Endothelial cell of umbilical vein (primary cell): ENCODE data around the gene STK39. TPM values are rescaled to one million over a fixed set of nuclear protein-coding genes. Genes with fewer than 3 reads are reported as not detected.

Experiments used
- BruUV-seq: library from RNA; stranded (reverse); fragments of 400-500 nt; replicated peaks from 2 replicates; lab custom pipeline; 2021; lab: Mats Ljungman, UMichigan
- CTCF ChIA-PET: fragments of 300-600, 350-600 bp; sonication (Branson Sonifier 250); formaldehyde crosslinking; loops from one replicate; lab custom pipeline; 2021; ENCODE audit warnings: antibody characterized with exemption, inconsistent platforms; lab: Charles Lee
- POLR2A ChIA-PET: fragments of 300-600, 350-600 bp; sonication (Branson Sonifier 250); formaldehyde crosslinking; loops from one replicate; lab custom pipeline; 2021; ENCODE audit warnings: antibody characterized with exemption, inconsistent platforms; lab: Charles Lee
- DNase-seq: peaks from one replicate; pipeline ENCODE4 v3.0.0-alpha.2; 2011; ENCODE audit warnings: low read depth, low spot score
- FAIRE-seq: peaks from 2 replicates; lab custom pipeline; 2011; peaks lifted over from hg19 to GRCh38; lab: Jason Lieb, UNC
- H2AFZ ChIP-seq: 2 replicates; pipeline ENCODE4 v1.6.0; 2012; ENCODE audit warnings: low read depth, low read length, control low read depth, inconsistent platforms
- H3K27ac ChIP-seq: 2 replicates; pipeline ENCODE4 v1.5.1; 2011; ENCODE audit warnings: low read depth, mild to moderate bottlenecking, control low read depth, low read length, moderate library complexity; ENCODE audit not compliant: insufficient read depth
- H3K27me3 ChIP-seq, 2 experiments: 2 replicates each; pipeline versions ENCODE4 v1.6.0 to v1.6.1; 2011; ENCODE audit warnings: low read length in 2 of 2, mixed read lengths in 1 of 2; ENCODE audit not compliant: control insufficient read depth in 2 of 2, insufficient read depth in 2 of 2
- H3K36me3 ChIP-seq, 2 experiments: 2 replicates in 1 of 2; 3 replicates in 1 of 2; pipeline ENCODE4 v1.5.1; 2011; ENCODE audit warnings: low read length in 2 of 2, mild to moderate bottlenecking in 1 of 2, moderate library complexity in 1 of 2; ENCODE audit not compliant: control insufficient read depth in 2 of 2, insufficient read depth in 2 of 2; ENCODE audit errors: extremely low read depth in 1 of 2
- H3K4me1 ChIP-seq: 3 replicates; pipeline ENCODE4 v1.5.1; 2011; ENCODE audit warnings: mild to moderate bottlenecking, low read length; ENCODE audit not compliant: control insufficient read depth, insufficient read depth; ENCODE audit errors: extremely low read depth
- H3K4me2 ChIP-seq: 2 replicates; pipeline ENCODE4 v1.6.1; 2011; ENCODE audit warnings: low read length, control low read depth, mixed read lengths; ENCODE audit not compliant: insufficient read depth
- H3K4me3 ChIP-seq, 3 experiments: fragments of 200-600 bp in 1 of 3; sonication (generic), shearing (Covaris generic) in 1 of 3; replicated peaks in 1 of 3; 2 replicates each; pipeline ENCODE4 v1.5.1; 2011 to 2016; ENCODE audit warnings: control low read depth in 3 of 3, low read length in 3 of 3, mild to moderate bottlenecking in 2 of 3, inconsistent platforms in 1 of 3, low read depth in 1 of 3, moderate library complexity in 1 of 3; ENCODE audit not compliant: insufficient read depth in 1 of 3
- H3K79me2 ChIP-seq: 2 replicates; pipeline ENCODE4 v1.6.0; 2012; ENCODE audit warnings: low read length, inconsistent platforms; ENCODE audit not compliant: control insufficient read depth, insufficient read depth
- H3K9ac ChIP-seq: replicated peaks from 2 replicates; pipeline ENCODE3; 2011; ENCODE audit warnings: low read length, control low read depth; ENCODE audit not compliant: insufficient read depth; ENCODE audit errors: extremely low read depth
- H3K9me1 ChIP-seq: replicated peaks from 3 replicates; pipeline ENCODE4 v1.6.0; 2011; ENCODE audit warnings: mild to moderate bottlenecking, low read length; ENCODE audit not compliant: control insufficient read depth, insufficient read depth; ENCODE audit errors: extremely low read depth
- H3K9me3 ChIP-seq: replicated peaks from 2 replicates; pipeline ENCODE4 v1.5.1; 2012; ENCODE audit warnings: low read length, inconsistent platforms; ENCODE audit not compliant: control insufficient read depth, insufficient read depth
- H4K20me1 ChIP-seq: replicated peaks from 2 replicates; pipeline ENCODE3; 2011; ENCODE audit warnings: mild to moderate bottlenecking, low read length; ENCODE audit not compliant: control insufficient read depth, insufficient read depth; ENCODE audit errors: extremely low read depth
- CTCF ChIP-seq, 2 donors: IDR thresholded peaks; 1 replicate in 1 of 2; 2 replicates in 1 of 2; pipeline ENCODE4 v1.5.1; 2011; ENCODE audit warnings: low read length in 2 of 2, mild to moderate bottlenecking in 2 of 2, moderate library complexity in 2 of 2, control low read depth in 1 of 2, inconsistent platforms in 1 of 2, low read depth in 1 of 2; ENCODE audit not compliant: insufficient read depth in 1 of 2; ENCODE audit errors: extremely low read depth in 1 of 2
- EZH2 ChIP-seq: IDR thresholded peaks from 2 replicates; pipeline ENCODE4 v1.6.1; 2012; ENCODE audit warnings: borderline replicate concordance, low read depth, mild to moderate bottlenecking, moderate library complexity, low read length, inconsistent platforms; ENCODE audit not compliant: severe bottlenecking
- FOS ChIP-seq: IDR thresholded peaks from 2 replicates; pipeline ENCODE4 v1.6.1; 2011; ENCODE audit warnings: mild to moderate bottlenecking, low read length, moderate library complexity, borderline replicate concordance; ENCODE audit not compliant: insufficient read depth
- GATA2 ChIP-seq: IDR thresholded peaks from 2 replicates; pipeline ENCODE4 v1.7.0; 2011; ENCODE audit warnings: low read depth, mild to moderate bottlenecking, moderate library complexity, mixed read lengths, low read length; ENCODE audit not compliant: insufficient read length, insufficient read depth
- JUN ChIP-seq: IDR thresholded peaks from 2 replicates; pipeline ENCODE4 v1.6.1; 2011; ENCODE audit warnings: borderline replicate concordance, low read depth; ENCODE audit not compliant: insufficient read length, insufficient read depth
- MAX ChIP-seq: IDR thresholded peaks from 2 replicates; pipeline ENCODE4 v1.6.1; 2011; ENCODE audit not compliant: insufficient read depth, insufficient read length
- MYC ChIP-seq: IDR thresholded peaks from one replicate; pipeline ENCODE4 v1.6.1; 2011; ENCODE audit warnings: mild to moderate bottlenecking, low read depth, low read length
- POLR2A ChIP-seq: IDR thresholded peaks from 2 replicates; pipeline ENCODE4 v1.6.1; 2012; ENCODE audit warnings: low read depth, mild to moderate bottlenecking, control low read depth, low read length
- POLR2AphosphoS5 ChIP-seq: IDR thresholded peaks from 2 replicates; pipeline ENCODE4 v1.6.1; 2012; ENCODE audit warnings: low read depth, mild to moderate bottlenecking, control low read depth, low read length, moderate library complexity; ENCODE audit not compliant: insufficient read depth
- dilution Hi-C: fragments of 300-500 bp; cut with MboI; formaldehyde crosslinking; loops from one replicate; pipeline ENCODE4 v1.15.0; 2019; ENCODE audit warnings: low sequenced_read_pairs; ENCODE audit not compliant: extremely low pct_ligation_motif_present
- intact Hi-C: fragments of 100-400 bp; cut with micrococcal nuclease; formaldehyde crosslinking; loops from one replicate; pipeline ENCODE4 v1.10.0; 2022
- polyA plus RNA-seq, 4 experiments: library from polyadenylated mRNA; depleted of rRNA in 3 of 4; stranded (reverse) in 3 of 4; unstranded in 1 of 4; fragments of >200 nt; gene quantifications; 2 replicates each; pipeline versions ENCODE4 v1.2.1 to v1.2.3, GENCODE V29; 2011 to 2012; ENCODE audit warnings: missing spikeins in 1 of 4
- total RNA-seq: library from RNA; stranded (reverse); gene quantifications from 2 replicates; pipeline ENCODE4 v1.2.3, GENCODE V29; 2021

STK39 gene
- total and polyA plus RNA-seq, 2 donors (not counting 3 experiments of a cell fraction or from before 2014, with no cell fraction given) = 4.6 to 13.1 TPM

GRCh38 chr2:168191955-168192785 lies 55.2 kb downstream of the STK39 start:
- Histone ChIP-seq H2AFZ (no peak overlapping the region), H4K20me1 (no peaks in the 10 kb centered on the region), H3K27ac (no peak overlapping the region), H3K9me1 (no peaks in the 10 kb centered on the region), H3K9me3 (no peaks in the 10 kb centered on the region), H3K27me3 (no peaks in the 10 kb centered on the region), H3K4me1 (peaks cover 25% of the 10 kb centered on the region), H3K79me2 (peaks cover 6% of the 10 kb centered on the region), H3K4me2 (no peak overlapping the region), H3K36me3 (no peaks in the 10 kb centered on the region), H3K9ac (no peak overlapping the region), H3K4me3 (no peak overlapping the region)
- intact Hi-C loops (loop anchor here (2.0 kb wide), 1 partner anchor 19 kb away; no protein-coding TSS in a partner anchor), dilution Hi-C loops (no loop called here)
- FAIRE-seq (no peak), DNase-seq (no peak)
- TF ChIP-seq MAX = no peak
- no peak for TF ChIP-seq MYC
- TF ChIP-seq POLR2A = no peak
- TF ChIP-seq CTCF (IDR thresholded peaks at IDR 0.05; ENCODE audit: extremely low read depth in 1 of 2, insufficient read depth in 1 of 2, low read depth in 1 of 2, low read length in 2 of 2) = no peak
- TF ChIP-seq FOS = no peak
- TF ChIP-seq POLR2AphosphoS5 = no peak
- TF ChIP-seq JUN = no peak
- TF ChIP-seq EZH2 = no peak
- TF ChIP-seq GATA2 = no peak
- POLR2A ChIA-PET = no interaction called here
- CTCF ChIA-PET = interaction anchor here (0.7 to 2.4 kb wide), 5 partner anchors 8 to 73 kb away, joined by 3 to 9 read pairs (median 3); no protein-coding TSS in a partner anchor
- no TSS peak for BruUV-seq
